Activated CD4-positive, alpha-beta T cell treated with anti-CD3 and anti-CD28 coated beads, Interleukin-2, Interleukin-4, amounts not matched to agents 100 ng/mL and 50 ng/mL, durations not matched to agents 16 hours and 8 hours (primary cell): Measurements from ENCODE around the gene CSTF1.

Experiments used
- DNase-seq: peaks from one replicate; pipeline ENCODE4 v3.0.0-alpha.2; 2020; ENCODE audit warnings: low spot score

Gene CSTF1

DNA sequence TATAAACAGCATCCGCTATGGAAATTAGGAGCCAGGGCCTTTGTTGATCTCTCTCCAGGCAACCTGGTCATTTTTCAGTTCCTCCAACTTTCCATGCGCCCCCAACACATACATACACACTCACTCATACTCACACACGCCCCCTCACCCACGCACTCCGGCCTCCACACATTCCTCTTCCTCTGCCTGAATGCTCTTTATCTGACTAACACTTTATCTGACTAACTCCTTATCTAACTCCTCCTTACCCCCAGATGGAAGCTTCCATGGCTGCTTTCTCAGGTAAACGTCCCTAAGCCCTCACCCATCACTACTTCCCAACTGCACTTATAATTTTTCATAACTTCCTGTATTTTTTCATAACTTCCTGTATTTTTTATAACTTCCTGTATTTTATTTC lies 37.1 kb downstream of the CSTF1 start:
- DNase-seq: no peak

GRCh38 chr20:56429941-56430340 lies 37.5 kb downstream of the CSTF1 start:
- no peak for DNase-seq

DNA sequence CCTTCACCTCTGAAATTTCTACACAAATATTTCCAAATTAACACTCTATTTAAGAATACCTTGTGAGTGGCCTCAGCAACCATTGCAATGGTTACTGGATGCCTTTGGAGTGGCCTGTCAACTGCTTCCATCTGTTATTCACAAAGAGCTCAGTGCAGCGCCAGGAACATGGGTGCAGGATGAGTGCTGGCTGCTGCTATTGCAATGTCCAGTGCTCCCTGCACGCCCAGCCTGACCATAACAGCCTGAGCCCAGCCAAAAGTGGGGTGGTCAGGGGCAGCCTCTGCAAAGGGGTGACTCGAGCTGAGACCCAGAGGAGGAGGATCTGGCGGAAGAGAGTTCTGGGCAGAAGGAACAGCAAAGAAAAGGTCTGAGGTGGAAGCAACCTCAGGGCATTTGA lies 38.0 kb downstream of the CSTF1 start:
- no peak for DNase-seq

GRCh38 chr20:56430957-56431356 lies 38.5 kb downstream of the CSTF1 start:
- no peak for DNase-seq

- no peak for DNase-seq
Observed at GRCh38 chr20:56431471-56431870, 39.0 kb downstream of the CSTF1 start.

GRCh38 chr20:56433221-56433879 lies 40.9 kb downstream of the CSTF1 start:
- no peak for DNase-seq

DNA sequence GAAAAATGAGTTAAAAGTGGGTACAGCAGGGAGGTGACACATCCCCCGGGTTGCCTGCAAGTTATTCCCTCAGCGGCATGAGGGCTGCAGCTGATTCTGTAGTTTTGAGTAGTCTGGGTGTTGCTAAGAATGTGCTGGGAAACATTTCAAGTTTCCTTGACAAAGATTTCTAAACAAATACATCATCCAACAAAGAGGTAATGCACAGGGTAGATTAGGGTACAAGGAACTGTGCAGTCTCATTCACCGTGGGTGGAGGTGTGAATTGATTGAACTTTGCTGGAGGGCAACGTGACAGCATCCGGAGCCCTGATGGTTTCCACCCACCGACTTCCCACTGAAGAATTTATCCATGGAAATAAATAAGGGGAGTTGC lies 41.4 kb downstream of the CSTF1 start:
- no peak for DNase-seq

DNA sequence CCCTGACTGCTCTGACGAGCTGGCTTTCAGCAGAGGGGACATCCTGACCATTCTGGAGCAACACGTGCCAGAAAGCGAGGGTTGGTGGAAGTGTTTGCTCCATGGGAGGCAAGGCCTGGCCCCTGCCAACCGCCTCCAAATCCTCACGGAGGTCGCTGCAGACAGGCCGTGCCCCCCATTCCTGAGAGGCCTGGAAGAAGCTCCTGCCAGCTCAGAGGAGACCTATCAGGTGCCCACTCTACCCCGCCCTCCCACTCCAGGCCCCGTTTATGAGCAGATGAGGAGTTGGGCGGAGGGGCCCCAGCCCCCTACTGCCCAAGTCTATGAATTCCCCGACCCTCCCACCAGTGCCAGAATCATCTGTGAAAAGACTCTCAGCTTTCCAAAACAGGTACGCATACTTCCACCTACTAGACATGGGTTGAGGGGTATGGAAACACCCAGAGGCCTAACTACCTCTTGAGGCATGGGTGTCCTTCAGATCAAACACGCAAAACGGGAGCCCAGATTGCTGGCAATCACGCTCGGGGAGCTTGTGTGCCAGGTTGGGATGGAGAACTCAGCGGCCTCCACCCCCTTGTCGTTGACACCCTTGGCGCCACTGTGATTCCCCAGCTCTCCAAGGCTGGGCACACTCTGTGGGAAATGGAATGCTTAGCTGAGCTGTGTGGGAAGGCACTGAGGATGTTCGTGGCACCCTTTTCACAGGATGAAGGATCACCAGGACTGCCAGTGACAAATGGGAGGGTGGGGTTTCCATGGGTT lies 44.9 kb downstream of the CSTF1 start:
- DNase-seq: no peak

DNA sequence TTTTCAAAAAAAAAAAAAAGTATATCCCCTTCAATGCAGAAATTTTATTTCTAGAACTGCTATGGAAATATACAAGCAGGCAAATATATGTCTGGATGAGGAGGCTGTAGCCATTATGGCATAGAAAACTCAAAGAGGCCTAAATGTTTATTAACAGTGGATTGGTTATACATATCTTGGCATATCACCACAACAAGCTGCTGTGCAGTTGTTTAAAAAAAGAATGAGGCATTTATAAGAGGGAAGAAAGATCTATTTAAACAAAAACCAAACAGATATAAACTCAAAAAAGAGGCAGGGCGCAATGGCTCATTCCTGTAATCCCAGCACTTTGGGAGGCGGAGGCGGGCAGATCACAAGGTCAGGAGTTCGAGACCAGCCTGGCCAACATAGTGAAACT lies 45.8 kb downstream of the CSTF1 start:
- DNase-seq: no peak

DNA sequence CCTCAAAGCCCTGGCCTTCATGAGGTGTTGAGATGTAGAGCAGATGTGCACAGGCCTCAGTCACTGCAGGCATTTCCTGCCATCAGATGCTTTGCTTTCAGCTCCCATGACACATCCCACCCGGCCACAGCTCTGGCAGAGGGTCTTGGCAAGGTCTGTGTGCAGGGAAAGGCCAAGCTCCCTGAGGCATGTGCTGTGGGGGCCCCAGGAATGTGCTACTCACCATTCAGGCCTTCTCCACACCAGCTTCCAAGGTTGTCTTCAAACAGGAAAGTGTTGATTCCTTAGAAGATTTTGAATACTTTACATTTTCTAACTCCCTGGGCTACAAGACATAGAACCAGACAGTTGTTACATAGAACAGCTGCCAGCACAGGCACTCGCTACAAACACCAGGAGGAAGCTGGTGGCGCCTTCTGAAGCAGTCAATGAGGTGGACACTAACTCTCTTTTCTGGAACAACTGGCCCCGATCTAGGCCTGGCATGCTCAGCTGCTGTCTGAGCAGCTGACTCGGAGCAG lies 47.4 kb downstream of the CSTF1 start:
- no peak for DNase-seq

DNA sequence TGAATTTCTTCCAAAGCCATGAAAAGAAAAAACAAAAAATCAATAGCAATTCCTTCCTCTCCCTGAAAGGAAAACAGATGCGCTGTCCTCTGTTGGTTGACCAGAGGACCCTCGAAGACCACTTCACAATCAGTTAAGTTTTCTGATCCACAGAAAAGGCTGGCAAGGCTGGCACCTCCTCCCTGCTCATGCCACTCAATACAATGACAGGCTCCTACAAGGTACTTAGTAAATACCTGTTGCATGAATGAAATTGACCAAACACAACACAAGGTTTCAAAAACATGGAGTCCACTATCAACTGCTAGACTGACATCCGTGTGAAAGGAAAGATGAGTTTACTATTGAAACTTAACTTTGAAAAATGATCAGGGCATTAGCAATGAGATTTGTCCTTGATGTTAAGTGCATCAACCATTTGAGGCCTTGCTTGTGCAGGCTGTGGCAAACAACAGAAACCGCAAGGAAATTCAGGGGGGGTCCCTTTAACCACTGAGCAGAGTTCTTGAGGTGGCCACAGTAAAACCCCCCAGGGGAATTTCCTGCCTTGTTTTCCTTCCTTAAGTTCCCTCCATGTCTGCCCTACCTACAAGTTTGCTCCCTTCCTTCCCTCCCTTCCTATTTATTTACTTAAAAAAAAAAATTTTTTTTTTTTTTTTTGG lies 48.0 kb downstream of the CSTF1 start:
- DNase-seq: peak; percentile 45

- no peak for DNase-seq
Observed at GRCh38 chr20:56442389-56443365, 50.2 kb downstream of the CSTF1 start.

DNA sequence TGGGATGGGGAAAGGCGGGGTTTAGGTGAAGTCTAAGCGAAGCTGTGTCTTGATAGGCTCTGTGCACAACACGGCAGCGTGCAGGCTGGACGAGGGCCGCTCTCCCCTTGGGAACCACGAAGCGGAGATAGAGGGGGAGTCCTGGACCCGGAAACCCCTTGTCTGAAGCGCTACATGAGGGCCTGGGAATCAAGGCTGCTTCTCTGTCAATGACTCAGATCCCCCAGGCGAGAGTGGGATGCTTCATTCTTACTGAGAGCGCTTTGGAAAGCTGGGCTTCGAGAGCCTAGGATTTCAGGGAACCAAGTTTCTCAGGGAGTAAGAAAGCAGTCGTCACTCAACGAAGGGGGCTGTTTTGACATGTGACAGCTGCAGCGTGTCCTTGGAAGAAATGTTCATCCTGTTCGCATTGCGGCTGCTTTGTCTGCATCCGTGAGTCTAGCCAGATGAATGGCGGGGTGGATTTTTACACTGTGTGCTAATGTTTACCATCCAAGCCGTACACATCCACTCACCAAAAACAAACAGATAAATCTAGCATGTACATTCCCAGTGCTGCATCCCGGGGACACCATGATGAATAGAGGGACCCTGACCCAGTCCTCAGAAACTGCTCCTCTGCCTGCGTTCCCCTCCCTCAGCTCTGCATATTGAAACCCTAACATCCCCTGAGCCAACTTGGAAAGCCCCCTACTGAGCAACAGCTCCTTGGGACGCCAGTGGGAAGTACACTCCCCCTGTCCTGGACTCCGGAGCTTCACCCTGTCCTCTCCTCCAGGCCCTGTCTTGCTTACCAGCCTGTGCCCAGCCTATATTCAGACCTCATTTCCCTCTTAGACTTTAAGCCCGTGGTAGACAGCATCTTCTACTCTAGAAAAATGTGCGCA lies 51.5 kb downstream of the CSTF1 start:
- DNase-seq: no peak

- no peak for DNase-seq
Observed at GRCh38 chr20:56445130-56445529, 52.7 kb downstream of the CSTF1 start.

GRCh38 chr20:56445540-56445939 lies 53.1 kb downstream of the CSTF1 start:
- DNase-seq: no peak

DNA sequence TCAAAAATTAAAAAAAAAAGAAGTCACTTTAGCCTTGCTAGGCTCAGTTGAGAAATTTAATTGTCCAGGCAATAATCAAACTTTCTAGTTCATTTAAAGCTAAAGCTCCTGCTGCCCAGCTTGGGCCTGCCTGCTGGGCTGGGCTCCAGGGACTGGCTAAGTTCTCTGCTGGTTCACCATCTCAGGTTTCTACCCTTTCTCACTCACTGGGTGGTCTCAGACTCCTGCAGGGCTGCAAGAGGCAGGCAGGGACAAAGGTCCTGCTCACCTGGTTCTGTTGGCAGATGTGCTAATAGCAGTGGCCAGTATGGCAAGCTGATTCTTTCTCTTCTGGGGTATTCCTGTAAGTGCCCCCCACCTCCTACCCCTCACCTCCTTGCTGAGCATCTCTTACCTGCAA lies 54.8 kb downstream of the CSTF1 start:
- DNase-seq: no peak

DNA sequence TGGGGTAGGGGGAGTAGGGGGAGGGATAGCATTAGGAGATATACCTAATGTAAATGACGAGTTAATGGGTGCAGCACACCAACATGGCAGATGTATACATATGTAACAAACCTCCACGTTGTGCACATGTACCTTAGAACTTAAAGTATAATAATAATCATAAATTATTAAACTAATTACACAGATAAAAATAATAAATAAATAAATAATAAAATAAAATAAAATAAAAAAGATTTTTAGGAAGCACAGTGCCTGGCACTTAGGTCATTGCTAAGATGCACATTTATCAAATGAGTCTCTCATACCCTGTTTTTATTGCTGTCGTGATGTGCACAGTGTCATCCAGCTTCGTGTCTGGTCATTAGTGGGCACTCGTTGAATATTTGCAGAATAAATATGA lies 57.0 kb downstream of the CSTF1 start:
- DNase-seq: no peak

- no peak for DNase-seq
Observed at GRCh38 chr20:56451056-56451765, 58.8 kb downstream of the CSTF1 start.

- no peak for DNase-seq
Observed at GRCh38 chr20:56453352-56453751, 60.9 kb downstream of the CSTF1 start.

- peak; percentile 60 for DNase-seq
Observed at GRCh38 chr20:56454754-56455153, 62.3 kb downstream of the CSTF1 start.
